ENCODE data around the gene CITED2. TPM values are rescaled to one million over a fixed set of nuclear protein-coding genes. Genes with fewer than 3 reads are reported as not detected.

The CITED2 gene
- total RNA-seq, 1 experiment from 2014 or later = 110 TPM

GRCh38 chr6:139370999-139371345, 3.5 kb downstream of the CITED2 start:
- no peak overlapping the region for H3K56ac ChIP-seq (ENCODE audit: insufficient read length, low read depth, low read length)
- no peak overlapping the region for H2BK20ac ChIP-seq (ENCODE audit: low read depth, low read length, poor library complexity, severe bottlenecking)
- no peaks in the 10 kb centered on the region for H3K9me3 ChIP-seq (ENCODE audit: control insufficient read depth, low read depth, low read length)
- H2AK5ac ChIP-seq (ENCODE audit: insufficient read length, low read length) = no peak overlapping the region
- H4K20me1 ChIP-seq (ENCODE audit: control insufficient read depth, insufficient read depth, insufficient read length) = no peaks in the 10 kb centered on the region
- H3K27me3 ChIP-seq (ENCODE audit: insufficient read depth, low read length) = no peaks in the 10 kb centered on the region
- TF ChIP-seq, protein P1, sequence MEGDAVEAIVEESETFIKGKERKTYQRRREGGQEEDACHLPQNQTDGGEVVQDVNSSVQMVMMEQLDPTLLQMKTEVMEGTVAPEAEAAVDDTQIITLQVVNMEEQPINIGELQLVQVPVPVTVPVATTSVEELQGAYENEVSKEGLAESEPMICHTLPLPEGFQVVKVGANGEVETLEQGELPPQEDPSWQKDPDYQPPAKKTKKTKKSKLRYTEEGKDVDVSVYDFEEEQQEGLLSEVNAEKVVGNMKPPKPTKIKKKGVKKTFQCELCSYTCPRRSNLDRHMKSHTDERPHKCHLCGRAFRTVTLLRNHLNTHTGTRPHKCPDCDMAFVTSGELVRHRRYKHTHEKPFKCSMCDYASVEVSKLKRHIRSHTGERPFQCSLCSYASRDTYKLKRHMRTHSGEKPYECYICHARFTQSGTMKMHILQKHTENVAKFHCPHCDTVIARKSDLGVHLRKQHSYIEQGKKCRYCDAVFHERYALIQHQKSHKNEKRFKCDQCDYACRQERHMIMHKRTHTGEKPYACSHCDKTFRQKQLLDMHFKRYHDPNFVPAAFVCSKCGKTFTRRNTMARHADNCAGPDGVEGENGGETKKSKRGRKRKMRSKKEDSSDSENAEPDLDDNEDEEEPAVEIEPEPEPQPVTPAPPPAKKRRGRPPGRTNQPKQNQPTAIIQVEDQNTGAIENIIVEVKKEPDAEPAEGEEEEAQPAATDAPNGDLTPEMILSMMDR (conservative IDR thresholded peaks at IDR 0.05) = no peak
- peaks cover 5% of the 10 kb centered on the region; the same call in 1 of the 2 replicates for H3K79me2 ChIP-seq (ENCODE audit: insufficient read depth, low read length)
- peaks cover 59 to 64% of the 10 kb centered on the region in 2 experiments for H3K4me1 Mint-ChIP-seq
- no peaks in the 10 kb centered on the region for H3K79me1 ChIP-seq (ENCODE audit: insufficient read depth, low read depth, low read length, poor library complexity, severe bottlenecking)
- H2BK12ac ChIP-seq (ENCODE audit: insufficient read length, low read depth, low read length) = no peak overlapping the region
- no peak overlapping the region for H3K23ac ChIP-seq (ENCODE audit: insufficient read length, low read depth, low read length)
- H3K27me3 Mint-ChIP-seq (ENCODE audit: low read depth) = no peaks in the 10 kb centered on the region; the same call in 1 of the 2 replicates
- peak overlapping the region in 1 of 3 experiments; percentile 85; a peak in 2 of 7 replicates for H3K27ac Mint-ChIP-seq
- H3T11ph ChIP-seq (ENCODE audit: low read length) = no peak overlapping the region
- H3K27ac ChIP-seq (ENCODE audit: insufficient read length, low read depth, low read length) = no peak overlapping the region
- H4K91ac ChIP-seq (ENCODE audit: insufficient read length, low read depth, low read length) = no peak overlapping the region
- H2BK120ac ChIP-seq (ENCODE audit: low read depth, low read length, poor library complexity, severe bottlenecking) = no peak overlapping the region
- no peak overlapping the region for H2BK15ac ChIP-seq (ENCODE audit: low read depth, low read length)
- no peak overlapping the region for H4K5ac ChIP-seq (ENCODE audit: insufficient read length, low read depth, low read length)
- H3K4ac ChIP-seq (ENCODE audit: low read depth, low read length) = no peak overlapping the region
- H4K8ac ChIP-seq (replicated peaks; ENCODE audit: insufficient read length, low read depth, low read length) = no peak overlapping the region
- no peak overlapping the region for H3K14ac ChIP-seq (ENCODE audit: insufficient read depth, low read length)
- no peak for DNase-seq
- no peak overlapping the region for H3K18ac ChIP-seq (ENCODE audit: insufficient read length, low read depth, low read length)
- H2AFZ ChIP-seq (ENCODE audit: low read length) = no peak overlapping the region
- no peak overlapping the region for H3K4me2 ChIP-seq (ENCODE audit: insufficient read depth, insufficient read length, low read length)
- no CpG with 5 or more reads among the region's 3 CpGs for WGBS (ENCODE audit: extremely low coverage, insufficient read length, low lambda C conversion rate)
- peaks cover 10% of the 10 kb centered on the region for H3K23me2 ChIP-seq (ENCODE audit: insufficient read length, low read depth, low read length, poor library complexity, severe bottlenecking)
- H3K9me3 Mint-ChIP-seq = peaks cover 3 to 12% of the 10 kb centered on the region in 2 experiments; a peak in 3 of 5 replicates
- H3K4me3 Mint-ChIP-seq = peak overlapping the region in 1 of 2 experiments; percentile 99; a peak in 2 of 5 replicates
- no peak overlapping the region for H2BK5ac ChIP-seq (ENCODE audit: insufficient read length, low read length)
- peaks cover 23 to 38% (median 32%) of the 10 kb centered on the region in 3 experiments for H3K36me3 Mint-ChIP-seq (ENCODE audit: insufficient read depth in 1 of 3, low read depth in 3 of 3)
- H3K9ac ChIP-seq (ENCODE audit: extremely low read depth, insufficient read length, low read length) = no peak overlapping the region
- no peaks in the 10 kb centered on the region; the same call in 1 of the 2 replicates for H3K4me1 ChIP-seq (ENCODE audit: insufficient read depth, low read length)
